HG03558 (cell line): ENCODE data around the gene DKK3.

Experiments
- ATAC-seq: cut with Tn5 transposase; IDR thresholded peaks from one replicate; pipeline ENCODE4 v1.9.1; 2021; ENCODE audit warnings: moderate number of reproducible peaks; ENCODE audit not compliant: unreplicated experiment; ENCODE audit errors: extremely low read depth

The DKK3 gene

GRCh38 chr11:11985016-11985715 lies 23.3 kb downstream of the DKK3 start:
- no peak for ATAC-seq

GRCh38 chr11:11984563-11984962 lies 23.9 kb downstream of the DKK3 start:
- no peak for ATAC-seq

- no peak for ATAC-seq
Observed at GRCh38 chr11:11983427-11983826, 25.0 kb downstream of the DKK3 start.

DNA sequence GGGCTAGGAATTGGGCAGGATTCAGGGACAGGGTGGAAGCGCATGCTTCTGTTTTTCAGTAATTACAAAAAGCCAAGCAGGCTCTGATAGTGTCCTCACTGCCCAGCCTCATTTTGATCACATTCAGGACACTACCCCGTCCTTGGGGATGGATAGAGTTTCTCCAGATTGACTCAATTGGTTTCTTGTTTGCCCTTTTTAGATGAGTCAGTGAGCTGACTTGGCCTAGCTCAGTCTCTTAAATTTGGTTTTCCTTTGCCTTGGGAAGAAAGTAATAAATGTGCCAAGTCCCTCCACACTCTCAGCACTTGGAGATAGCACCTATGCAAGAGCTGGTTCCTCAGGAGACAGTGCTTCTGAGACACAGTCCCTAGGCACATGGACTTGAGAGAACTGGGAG lies 25.5 kb downstream of the DKK3 start:
- no peak for ATAC-seq

DNA sequence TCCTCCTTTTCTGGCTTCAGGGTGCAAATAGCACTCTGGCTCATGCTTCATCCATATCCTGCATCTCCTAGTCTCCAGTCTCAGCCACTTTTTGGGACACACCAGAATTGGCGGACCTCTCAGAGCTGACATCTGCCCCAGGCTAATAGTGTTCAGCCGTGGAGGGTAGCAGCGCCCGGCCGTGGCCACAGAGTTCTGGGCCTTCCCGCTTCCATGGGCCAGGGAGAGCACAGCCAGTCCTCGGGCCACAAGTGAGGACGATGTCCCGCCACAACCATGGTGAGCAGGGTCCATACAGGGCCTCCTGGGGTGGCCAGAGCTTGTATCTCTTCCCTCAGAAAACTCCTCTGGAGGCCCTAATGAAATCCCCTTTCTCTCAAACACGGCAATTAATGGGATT lies 26.0 kb downstream of the DKK3 start:
- ATAC-seq, result no peak

GRCh38 chr11:11981840-11982239 lies 26.6 kb downstream of the DKK3 start:
- ATAC-seq, result no peak

DNA sequence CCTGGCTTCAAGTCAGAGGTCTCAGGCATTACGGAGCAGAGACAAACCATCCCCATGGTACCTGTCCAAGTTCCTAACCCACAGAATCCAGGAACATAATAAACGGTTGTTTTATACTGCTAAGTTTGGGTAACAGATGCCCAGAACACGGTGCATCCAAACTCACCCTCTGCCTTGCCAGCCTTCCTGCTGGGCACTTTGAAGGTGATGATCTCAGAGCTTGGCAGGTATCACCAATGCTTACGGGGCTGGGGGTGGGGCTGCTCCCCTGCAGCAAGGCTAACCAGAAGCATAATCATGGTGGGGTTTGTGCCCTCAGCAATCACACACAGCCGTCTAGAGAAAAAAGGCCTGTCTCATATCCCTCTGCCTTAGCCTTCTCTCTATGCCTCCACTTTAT lies 27.1 kb downstream of the DKK3 start:
- no peak for ATAC-seq

- ATAC-seq, result no peak
Observed at GRCh38 chr11:11980841-11981308, 27.6 kb downstream of the DKK3 start.

DNA sequence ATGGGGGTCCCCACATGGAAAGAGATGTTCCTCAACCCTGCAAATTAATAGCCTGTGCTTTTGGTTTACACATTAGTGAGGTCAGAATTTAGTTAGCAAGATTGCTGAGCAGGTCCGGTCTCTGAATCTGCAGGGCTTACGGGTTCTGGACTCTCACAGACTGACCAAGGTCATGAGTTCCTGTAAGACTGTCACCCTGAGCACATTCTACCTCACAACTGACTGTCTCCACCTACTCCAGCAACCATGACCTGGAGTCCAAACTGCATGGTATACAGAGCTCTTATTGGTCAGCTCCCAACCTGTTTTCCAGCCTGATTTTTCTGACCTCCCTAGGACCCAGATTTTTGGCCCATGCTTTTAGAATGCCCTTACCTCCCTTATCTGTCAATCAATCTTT lies 28.2 kb downstream of the DKK3 start:
- no peak for ATAC-seq

GRCh38 chr11:11979488-11980117 lies 28.8 kb downstream of the DKK3 start:
- ATAC-seq, result no peak

DNA sequence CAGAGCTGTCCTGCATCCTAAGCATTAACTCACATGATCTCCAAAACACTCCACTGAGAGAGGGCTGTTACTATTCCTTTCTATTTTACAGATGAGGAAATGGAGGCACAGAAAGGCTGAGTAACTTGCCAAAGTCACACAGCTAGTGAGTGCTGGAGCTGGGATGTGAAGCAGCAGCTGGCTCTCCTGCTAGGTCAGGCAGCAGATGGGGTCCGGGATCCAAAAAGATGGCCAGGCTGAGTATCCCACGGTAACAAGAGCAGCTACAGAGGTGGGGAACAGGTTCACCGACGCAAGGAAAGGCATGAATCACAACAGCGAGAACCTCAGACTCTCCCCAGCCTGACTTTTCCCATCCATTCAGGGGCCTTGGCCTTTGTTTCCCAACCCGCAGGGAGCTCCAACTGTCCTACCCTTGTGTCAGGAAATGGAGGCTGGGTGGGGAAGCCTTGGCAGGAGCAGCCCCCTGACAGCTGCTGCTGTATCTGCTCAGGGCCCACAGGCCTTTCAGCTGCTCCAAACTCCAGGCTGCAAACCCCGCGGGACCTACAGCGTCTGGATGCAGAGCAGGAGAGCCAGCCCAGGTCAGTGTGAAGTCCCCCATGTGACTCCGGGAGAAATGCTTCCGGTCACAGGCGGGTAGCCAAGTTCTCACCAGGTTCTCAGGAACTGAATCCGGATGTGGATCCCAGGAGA lies 29.5 kb downstream of the DKK3 start:
- no peak for ATAC-seq

- no peak for ATAC-seq
Observed at GRCh38 chr11:11978098-11978637, 30.3 kb downstream of the DKK3 start.

DNA sequence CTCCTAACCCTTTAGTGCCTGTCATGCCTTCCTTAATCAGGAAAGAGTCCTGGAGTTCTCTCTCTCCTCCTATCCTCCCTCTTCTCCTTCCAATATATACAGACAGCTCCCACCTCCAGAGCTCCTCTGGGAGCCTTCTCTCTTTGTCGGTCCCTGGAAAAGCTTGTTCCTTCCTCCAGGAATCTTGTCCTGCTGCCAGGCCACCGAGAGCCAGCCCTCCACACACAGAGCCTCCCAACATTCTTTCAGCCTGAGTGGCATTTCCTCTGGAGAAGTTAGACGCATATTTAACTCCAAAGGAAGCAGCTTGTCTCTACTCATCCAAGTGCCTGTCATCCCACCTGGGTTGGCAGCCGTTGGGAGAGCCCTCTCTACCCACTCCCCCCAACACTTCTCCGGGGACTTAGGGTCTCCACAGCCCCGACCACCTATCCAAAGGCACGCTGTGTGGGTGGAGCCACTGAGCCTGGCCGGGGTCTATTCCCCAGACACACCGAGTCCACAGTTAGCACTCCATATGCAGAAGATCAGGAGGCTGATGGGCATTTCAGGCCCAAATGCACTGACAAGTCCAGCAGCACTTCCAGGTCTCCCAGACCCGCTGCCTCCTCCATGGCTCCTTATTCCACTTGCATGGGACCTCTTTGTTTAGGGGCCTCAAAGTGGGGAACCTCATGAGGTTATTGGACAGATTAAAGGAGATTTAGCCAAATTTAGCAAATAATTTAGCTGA lies 31.1 kb downstream of the DKK3 start:
- no peak for ATAC-seq

GRCh38 chr11:11976481-11977127 lies 31.8 kb downstream of the DKK3 start:
- no peak for ATAC-seq

DNA sequence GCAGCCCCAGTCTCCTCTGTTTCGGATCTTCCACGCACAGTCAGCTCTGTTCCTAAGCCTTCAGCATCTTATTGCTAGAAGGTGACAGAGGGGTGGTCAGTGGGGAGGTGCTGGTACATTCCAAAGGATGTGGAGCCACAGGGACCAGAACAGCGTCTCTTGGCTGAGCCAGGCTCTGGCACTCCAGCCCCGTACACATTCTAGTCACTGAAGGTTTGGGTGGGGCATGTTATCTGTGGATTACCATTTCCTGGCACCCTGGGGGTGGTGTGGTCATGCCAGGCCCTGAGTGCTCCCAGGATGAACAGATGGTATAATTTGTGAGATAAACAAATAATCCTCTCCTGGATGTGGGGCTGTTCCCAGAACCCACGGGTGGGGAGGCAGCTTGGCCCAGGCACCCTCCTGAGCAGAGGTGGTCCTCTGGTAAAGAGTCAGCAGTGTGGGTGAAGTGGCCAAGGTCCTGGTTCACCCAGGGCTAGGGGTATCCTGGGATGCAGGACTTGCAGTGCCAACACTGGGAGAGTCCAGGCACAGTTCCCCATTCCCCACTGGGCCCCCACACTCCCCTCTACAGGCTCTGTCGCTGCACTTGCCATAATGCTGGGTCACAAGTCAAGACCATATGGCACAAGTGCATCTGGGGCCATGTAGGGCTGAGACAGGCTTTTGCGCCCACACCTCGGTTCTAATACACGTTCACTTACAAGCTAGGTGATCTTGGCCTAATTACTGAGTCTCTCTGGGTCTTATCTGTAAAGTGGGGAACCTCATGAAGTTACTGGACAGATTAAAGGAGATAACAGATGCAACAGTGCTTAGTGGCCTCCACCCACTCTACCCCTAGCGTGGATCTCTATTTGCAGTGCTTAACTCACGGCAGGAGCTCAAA lies 33.0 kb downstream of the DKK3 start:
- ATAC-seq, result no peak

DNA sequence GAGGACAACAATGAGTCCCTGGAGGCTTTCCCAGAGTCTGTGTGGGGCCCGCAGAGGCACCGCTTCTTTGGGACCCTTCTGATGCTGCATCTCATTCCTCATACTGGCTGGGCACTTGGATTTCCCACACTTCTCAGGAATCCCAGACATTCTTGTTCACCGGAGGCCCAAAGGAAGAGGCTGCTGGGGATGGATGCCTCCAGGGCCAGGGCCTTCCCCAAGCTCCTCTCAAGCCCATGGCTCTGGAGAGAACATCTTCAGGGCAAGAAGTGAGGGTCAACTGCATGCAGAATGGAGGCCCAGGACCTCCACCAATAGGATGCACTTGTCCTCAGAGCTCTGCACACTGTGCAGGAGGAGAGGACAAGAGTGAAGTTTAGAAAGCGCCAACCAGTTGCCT lies 34.6 kb downstream of the DKK3 start:
- no peak for ATAC-seq

- ATAC-seq, result no peak
Observed at GRCh38 chr11:11973361-11973800, 35.0 kb downstream of the DKK3 start.

DNA sequence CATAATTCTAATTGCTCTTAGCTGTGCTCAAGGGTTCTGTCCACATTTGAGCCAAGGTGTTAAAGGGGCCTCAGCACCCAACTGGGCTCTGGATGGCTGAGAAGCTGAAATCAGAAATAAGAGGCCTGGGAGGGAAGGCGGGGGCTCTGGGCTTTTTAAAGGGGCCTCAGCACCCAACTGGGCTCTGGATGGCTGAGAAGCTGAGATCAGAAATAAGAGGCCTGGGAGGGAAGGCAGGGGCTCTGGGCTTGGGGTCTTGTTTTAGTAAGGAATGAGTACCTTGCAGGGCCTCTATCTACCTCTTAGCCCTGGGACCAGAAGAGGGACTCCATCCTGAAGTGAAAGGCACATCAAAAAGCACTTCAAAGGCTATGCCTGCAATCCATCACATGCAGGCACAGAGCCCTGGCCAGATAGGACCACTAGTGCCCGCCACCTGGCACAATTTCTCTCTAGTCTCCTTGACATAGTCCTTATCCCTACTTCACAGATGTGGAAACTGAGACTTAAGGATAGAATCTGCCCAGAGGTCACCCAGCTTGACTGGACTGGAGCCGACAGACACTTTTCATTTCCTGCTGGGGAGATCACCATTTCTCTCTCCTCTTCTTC lies 35.6 kb downstream of the DKK3 start:
- no peak for ATAC-seq
